ENCODE data around the gene PTPRK. TPM values are rescaled to one million over a fixed set of nuclear protein-coding genes. Genes with fewer than 3 reads are reported as not detected.

The PTPRK gene
- total RNA-seq, 1 donor from 2014 or later = 18.4 TPM

DNA sequence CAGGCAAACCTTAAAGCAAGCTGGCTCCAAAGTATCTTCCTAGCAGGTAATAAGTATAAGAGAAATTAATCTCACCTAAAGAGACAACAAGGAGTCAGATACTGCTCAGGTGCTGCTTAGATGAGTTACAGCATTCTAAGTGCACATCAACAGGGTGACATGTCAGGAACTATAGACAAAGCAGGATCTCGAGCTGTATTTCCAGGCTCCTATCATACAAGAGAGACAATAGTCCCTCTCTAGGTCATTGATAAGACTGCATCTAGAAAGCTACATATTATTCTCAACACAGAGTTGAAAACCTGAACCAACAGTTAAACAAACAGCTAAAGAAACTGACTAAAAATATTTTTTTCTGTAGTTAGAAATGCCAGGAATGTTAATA, 3.9 kb downstream of the PTPRK start:
- no peaks in the 10 kb centered on the region for H3K27me3 ChIP-seq (ENCODE audit: low read depth)
- H3K36me3 ChIP-seq = no peaks in the 10 kb centered on the region
- intact Hi-C loops (cut with micrococcal nuclease) = no loop called here
- TF ChIP-seq, protein P1, sequence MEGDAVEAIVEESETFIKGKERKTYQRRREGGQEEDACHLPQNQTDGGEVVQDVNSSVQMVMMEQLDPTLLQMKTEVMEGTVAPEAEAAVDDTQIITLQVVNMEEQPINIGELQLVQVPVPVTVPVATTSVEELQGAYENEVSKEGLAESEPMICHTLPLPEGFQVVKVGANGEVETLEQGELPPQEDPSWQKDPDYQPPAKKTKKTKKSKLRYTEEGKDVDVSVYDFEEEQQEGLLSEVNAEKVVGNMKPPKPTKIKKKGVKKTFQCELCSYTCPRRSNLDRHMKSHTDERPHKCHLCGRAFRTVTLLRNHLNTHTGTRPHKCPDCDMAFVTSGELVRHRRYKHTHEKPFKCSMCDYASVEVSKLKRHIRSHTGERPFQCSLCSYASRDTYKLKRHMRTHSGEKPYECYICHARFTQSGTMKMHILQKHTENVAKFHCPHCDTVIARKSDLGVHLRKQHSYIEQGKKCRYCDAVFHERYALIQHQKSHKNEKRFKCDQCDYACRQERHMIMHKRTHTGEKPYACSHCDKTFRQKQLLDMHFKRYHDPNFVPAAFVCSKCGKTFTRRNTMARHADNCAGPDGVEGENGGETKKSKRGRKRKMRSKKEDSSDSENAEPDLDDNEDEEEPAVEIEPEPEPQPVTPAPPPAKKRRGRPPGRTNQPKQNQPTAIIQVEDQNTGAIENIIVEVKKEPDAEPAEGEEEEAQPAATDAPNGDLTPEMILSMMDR (IDR thresholded peaks at IDR 0.05; ENCODE audit: borderline replicate concordance) = peak; percentile 50
- peaks cover 97% of the 10 kb centered on the region for H3K4me1 ChIP-seq
- H3K9me3 ChIP-seq (replicated peaks) = no peaks in the 10 kb centered on the region
- no peak for DNase-seq
- peak overlapping the region; percentile 48 for H3K27ac ChIP-seq (replicated peaks)
- H3K4me3 ChIP-seq = peak overlapping the region; percentile 31

DNA sequence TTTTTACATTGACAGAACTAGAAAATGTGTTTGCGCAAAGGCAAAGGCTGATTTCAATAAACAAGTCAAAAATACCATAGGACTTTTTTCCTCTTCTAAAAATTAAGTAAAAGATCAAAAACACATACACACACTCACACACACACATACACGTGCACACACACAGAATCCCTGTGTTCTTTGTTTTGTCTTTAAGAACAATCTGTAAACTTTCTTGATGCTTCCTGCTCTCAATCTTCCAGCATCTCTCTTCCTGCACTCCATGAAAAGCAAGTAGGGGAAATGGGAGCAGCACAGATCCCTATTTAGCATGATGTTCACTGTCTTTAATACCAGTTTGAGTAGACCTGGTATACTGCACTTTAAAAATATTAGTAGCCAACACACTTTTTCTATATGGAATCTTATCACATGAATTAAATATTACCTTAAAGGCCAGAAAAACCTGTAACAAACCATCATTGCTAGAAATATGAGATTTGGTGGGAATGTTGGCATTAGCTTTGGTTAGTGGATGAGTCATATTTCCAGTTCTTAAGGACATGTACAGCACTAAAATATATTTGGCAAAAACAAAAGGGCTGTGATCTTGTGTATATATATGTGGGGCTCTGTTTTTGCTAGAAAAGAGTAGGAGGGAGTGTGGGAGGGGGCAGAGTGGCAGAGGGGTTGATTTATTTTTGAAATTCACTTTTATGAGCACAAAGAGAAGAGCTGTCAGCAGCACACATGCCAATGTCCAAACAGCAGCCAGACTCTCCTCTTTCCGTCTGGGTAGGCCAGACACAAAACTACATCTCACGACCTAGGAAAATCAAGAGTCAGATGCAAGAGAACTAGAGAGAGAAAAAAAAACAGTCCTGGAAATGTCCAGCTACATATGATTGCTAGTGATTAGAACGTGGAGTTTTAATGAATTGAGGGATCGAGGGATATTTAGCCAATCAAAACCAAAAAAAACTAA, 4.6 kb downstream of the PTPRK start:
- H3K4me3 ChIP-seq = peak overlapping the region; percentile 31
- DNase-seq = no peak
- no peaks in the 10 kb centered on the region for H3K27me3 ChIP-seq (ENCODE audit: low read depth)
- intact Hi-C loops (cut with micrococcal nuclease) = no loop called here
- no peaks in the 10 kb centered on the region for H3K9me3 ChIP-seq (replicated peaks)
- peak overlapping the region; percentile 48 for H3K27ac ChIP-seq (replicated peaks)
- no peaks in the 10 kb centered on the region for H3K36me3 ChIP-seq
- TF ChIP-seq, protein P1 (IDR thresholded peaks at IDR 0.05; ENCODE audit: borderline replicate concordance) = no peak
- peaks cover 97% of the 10 kb centered on the region for H3K4me1 ChIP-seq

DNA sequence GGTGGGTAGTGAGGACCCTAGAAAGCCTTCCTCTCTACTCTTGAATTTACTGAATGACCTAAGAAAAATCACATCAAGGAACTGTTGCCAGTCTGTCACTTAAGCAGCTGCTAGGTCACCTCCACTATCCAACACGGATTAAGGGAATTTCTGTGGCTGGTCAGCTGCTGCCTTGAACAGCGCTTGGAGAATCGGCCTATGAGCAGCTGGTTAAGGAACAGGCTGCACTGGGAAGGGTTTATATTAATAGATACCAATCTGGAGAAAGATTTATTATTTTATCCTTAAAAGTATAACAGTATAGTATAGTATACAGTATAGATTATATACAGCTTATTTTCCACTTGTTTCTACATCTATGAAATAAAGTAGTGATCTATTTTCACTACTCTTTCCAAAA, 6.5 kb downstream of the PTPRK start:
- TF ChIP-seq, protein P1 (IDR thresholded peaks at IDR 0.05; ENCODE audit: borderline replicate concordance) = no peak
- Histone ChIP-seq H3K27me3 (ENCODE audit: low read depth) (no peaks in the 10 kb centered on the region), H3K27ac (replicated peaks) (peak overlapping the region; percentile 10), H3K4me3 (no peak overlapping the region), H3K36me3 (no peaks in the 10 kb centered on the region), H3K9me3 (replicated peaks) (no peaks in the 10 kb centered on the region), H3K4me1 (peaks cover 92% of the 10 kb centered on the region)
- intact Hi-C loops (cut with micrococcal nuclease) = no loop called here
- no peak for DNase-seq

DNA sequence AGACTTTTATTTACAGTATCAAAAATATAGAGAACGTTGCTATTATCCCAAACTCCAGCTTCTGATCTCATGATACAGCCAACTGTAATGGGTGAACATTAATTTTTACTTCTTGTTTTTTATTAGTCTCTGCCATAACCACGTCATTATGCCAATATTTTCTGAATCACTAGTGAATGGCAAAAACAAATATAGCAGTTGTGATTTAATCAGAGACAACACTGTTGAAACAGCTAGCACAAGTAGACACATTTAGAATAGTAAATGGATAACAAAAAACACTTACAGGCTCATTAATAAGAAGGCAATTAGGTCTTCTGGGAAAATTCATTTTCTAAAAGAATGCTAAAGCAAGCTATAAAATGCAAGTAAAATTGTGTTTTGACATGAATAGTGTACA, 8.1 kb downstream of the PTPRK start:
- no peak for DNase-seq
- peaks cover 85% of the 10 kb centered on the region for H3K4me1 ChIP-seq
- TF ChIP-seq, protein P1 (IDR thresholded peaks at IDR 0.05; ENCODE audit: borderline replicate concordance) = no peak
- no peaks in the 10 kb centered on the region for H3K27me3 ChIP-seq (ENCODE audit: low read depth)
- intact Hi-C loops (cut with micrococcal nuclease) = no loop called here
- H3K27ac ChIP-seq (replicated peaks) = no peak overlapping the region
- H3K9me3 ChIP-seq (replicated peaks) = no peaks in the 10 kb centered on the region
- no peak overlapping the region for H3K4me3 ChIP-seq
- H3K36me3 ChIP-seq = no peaks in the 10 kb centered on the region

DNA sequence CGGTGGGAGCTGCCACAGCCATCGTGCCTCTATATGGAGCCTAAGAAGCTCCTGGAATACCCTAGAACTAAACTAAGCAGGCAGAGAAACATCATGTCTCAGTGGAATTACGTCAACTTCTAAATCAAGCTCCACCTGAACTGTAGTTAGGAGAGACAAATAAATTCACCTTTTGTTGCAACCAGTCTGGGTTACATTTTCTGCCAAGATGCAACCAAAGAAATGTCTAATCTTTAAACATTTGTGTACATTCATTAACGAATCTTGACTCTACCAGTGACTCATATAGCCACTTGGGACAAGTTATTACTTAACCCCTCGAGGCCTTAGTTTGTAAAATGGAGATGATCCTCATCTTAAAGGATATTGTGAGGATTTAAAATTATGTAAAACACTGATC, 8.9 kb downstream of the PTPRK start:
- H3K27me3 ChIP-seq (ENCODE audit: low read depth) = no peaks in the 10 kb centered on the region
- no peaks in the 10 kb centered on the region for H3K36me3 ChIP-seq
- no peaks in the 10 kb centered on the region for H3K9me3 ChIP-seq (replicated peaks)
- intact Hi-C loops (cut with micrococcal nuclease) = no loop called here
- TF ChIP-seq, protein P1 (IDR thresholded peaks at IDR 0.05; ENCODE audit: borderline replicate concordance) = no peak
- no peak for DNase-seq
- H3K4me1 ChIP-seq = peaks cover 78% of the 10 kb centered on the region
- H3K27ac ChIP-seq (replicated peaks) = no peak overlapping the region
- H3K4me3 ChIP-seq = no peak overlapping the region

All from left ventricle myocardium inferior (tissue), 1 donor.